Central memory CD8-positive, alpha-beta T cell (primary cell): Measurements from ENCODE around the gene ZFP36L1.

Experiments used
- ATAC-seq: fragments of 150-1000 bp; cut with Tn5 transposase; replicated peaks from 2 replicates; pipeline ENCODE4 v1.10.0; 2022; ENCODE audit warnings: mild to moderate bottlenecking, moderate FRiP score, moderate number of reproducible peaks; ENCODE audit not compliant: poor library complexity, severe bottlenecking; ENCODE audit errors: extremely low read depth
- DNase-seq, 2 donors: peaks; one replicate each; pipeline ENCODE4 v3.0.0; 2021; ENCODE audit warnings: low spot score in 2 of 2
- H3K27ac Mint-ChIP-seq: one replicate; pipeline ENCODE4 v1.8.0; 2022; ENCODE audit warnings: low read depth, mild to moderate bottlenecking, moderate library complexity, mixed read lengths
- H3K27me3 Mint-ChIP-seq: one replicate; pipeline ENCODE4 v1.8.0; 2022; ENCODE audit warnings: mixed read lengths
- H3K36me3 Mint-ChIP-seq: one replicate; pipeline ENCODE4 v1.8.0; 2022; ENCODE audit warnings: mild to moderate bottlenecking, moderate library complexity, mixed read lengths; ENCODE audit not compliant: insufficient read depth
- H3K4me1 Mint-ChIP-seq: one replicate; pipeline ENCODE4 v1.8.0; 2022; ENCODE audit warnings: mixed read lengths
- H3K4me3 Mint-ChIP-seq: one replicate; pipeline ENCODE4 v1.8.0; 2022; ENCODE audit warnings: mild to moderate bottlenecking, moderate library complexity, mixed read lengths
- H3K9me3 Mint-ChIP-seq: one replicate; pipeline ENCODE4 v1.8.0; 2022; ENCODE audit warnings: mixed read lengths

The ZFP36L1 gene

DNA sequence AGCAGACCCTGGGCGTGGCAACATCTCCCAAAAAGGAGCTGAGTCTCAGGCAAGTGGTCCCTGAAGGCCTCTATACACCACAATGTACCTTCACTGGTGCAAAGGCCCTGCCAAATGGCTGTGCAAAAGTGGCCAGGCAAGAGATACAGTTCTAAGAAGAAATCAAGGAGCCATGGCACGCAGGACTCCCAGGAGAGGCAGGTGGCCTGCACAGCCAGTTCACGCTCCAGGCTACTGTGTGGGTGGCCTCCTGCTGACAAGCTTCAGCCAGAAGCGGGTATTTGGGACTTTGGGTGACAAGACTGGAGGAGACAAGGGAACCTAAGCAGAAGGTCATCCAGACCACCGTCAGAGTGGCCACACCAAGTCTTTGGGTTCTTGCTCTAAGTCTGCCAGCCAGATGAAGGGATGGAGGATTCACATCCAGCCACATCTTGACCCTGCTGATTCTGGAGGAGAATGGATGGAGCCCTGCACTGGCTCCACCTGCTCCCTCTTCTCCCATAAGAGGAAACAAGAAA, 20.5 kb upstream of the ZFP36L1 start:
- H3K9me3 Mint-ChIP-seq: no peaks in the 10 kb centered on the region
- peaks cover 11% of the 10 kb centered on the region for H3K36me3 Mint-ChIP-seq
- no peak for ATAC-seq
- no peaks in the 10 kb centered on the region for H3K27me3 Mint-ChIP-seq
- H3K27ac Mint-ChIP-seq: peak overlapping the region; percentile 90
- peak overlapping the region; percentile 78 for H3K4me3 Mint-ChIP-seq
- no peak for DNase-seq
- peaks cover 64% of the 10 kb centered on the region for H3K4me1 Mint-ChIP-seq

DNA sequence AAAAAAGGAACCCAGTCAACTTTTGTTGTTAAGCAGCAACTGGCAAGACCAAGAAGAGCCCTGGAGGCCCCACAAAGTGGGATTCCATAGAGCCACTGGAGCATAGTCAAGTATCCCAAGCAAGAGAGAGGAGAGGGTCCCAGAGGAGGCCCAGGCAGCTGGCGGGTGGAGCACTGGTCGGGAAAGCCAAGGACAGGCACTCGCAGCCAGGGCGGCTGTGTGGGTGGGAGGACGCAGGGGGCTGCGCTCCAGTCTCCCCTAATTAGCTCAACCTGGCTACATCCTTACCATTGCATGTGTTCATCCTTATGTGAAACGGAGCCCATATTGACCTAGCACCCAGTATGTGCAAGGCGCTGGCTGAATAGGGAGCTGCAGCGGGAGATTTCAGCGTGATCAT, 18.3 kb upstream of the ZFP36L1 start:
- no peak for DNase-seq
- Mint-ChIP-seq H3K4me1 (peaks cover 64% of the 10 kb centered on the region), H3K4me3 (no peak overlapping the region), H3K36me3 (peaks cover 6% of the 10 kb centered on the region), H3K27ac (peak overlapping the region; percentile 90), H3K27me3 (no peaks in the 10 kb centered on the region), H3K9me3 (no peaks in the 10 kb centered on the region)
- no peak for ATAC-seq

GRCh38 chr14:68810173-68811153, 17.6 kb upstream of the ZFP36L1 start:
- Mint-ChIP-seq H3K9me3 (no peaks in the 10 kb centered on the region), H3K4me3 (no peak overlapping the region), H3K27ac (peak overlapping the region; percentile 90), H3K27me3 (no peaks in the 10 kb centered on the region), H3K4me1 (peaks cover 58% of the 10 kb centered on the region), H3K36me3 (peaks cover 2% of the 10 kb centered on the region)
- no peak for DNase-seq
- no peak for ATAC-seq

DNA sequence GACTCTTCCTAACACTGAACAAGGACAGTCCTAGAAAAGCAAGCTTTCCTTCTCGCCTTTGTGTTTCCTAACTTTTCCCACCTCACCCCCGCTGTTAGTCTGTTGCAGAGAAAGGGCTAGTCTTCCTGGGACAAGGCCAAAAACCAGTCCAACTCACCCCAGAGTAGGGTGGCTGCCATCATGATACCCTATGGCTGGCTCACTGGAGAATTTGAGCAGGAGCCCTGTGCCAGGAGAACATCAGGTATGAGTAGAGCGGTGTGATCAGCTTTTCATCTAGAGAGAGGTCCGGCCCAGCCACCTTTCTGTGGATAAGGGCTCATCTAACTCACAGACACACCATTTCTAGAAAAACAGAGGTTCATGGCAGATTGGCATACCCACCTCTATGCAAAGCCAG, 16.7 kb upstream of the ZFP36L1 start:
- Mint-ChIP-seq H3K27me3 (no peaks in the 10 kb centered on the region), H3K4me1 (peaks cover 51% of the 10 kb centered on the region), H3K4me3 (no peak overlapping the region), H3K9me3 (no peaks in the 10 kb centered on the region), H3K27ac (peak overlapping the region; percentile 79), H3K36me3 (no peaks in the 10 kb centered on the region)
- ATAC-seq (no peak), DNase-seq (no peak)

GRCh38 chr14:68808696-68809480, 16.0 kb upstream of the ZFP36L1 start:
- Mint-ChIP-seq H3K27ac (peak overlapping the region; percentile 79), H3K9me3 (no peaks in the 10 kb centered on the region), H3K36me3 (no peaks in the 10 kb centered on the region), H3K4me3 (no peak overlapping the region), H3K4me1 (peaks cover 44% of the 10 kb centered on the region), H3K27me3 (no peaks in the 10 kb centered on the region)
- ATAC-seq: no peak
- no peak for DNase-seq

DNA sequence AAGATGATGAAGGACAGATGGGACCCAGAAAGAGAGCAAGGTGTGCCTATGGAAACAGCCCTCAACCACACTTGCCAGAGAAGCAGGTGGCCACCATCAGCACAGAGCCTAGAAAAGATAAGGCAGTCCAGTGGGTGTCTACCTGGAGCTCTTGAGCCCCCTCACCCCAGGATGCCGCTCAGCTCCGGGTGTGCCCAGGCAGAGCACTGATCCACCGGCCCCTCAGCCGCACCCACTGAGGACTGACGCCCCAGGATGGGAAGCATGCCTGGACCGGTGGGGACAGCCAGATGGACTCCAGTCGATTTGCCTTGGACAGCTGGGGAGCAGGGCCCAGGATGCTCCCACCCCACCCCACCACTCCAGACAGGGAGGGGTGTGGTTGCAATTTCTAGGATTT, 15.1 kb upstream of the ZFP36L1 start:
- Mint-ChIP-seq H3K4me1 (peaks cover 35% of the 10 kb centered on the region), H3K4me3 (no peak overlapping the region), H3K27me3 (no peaks in the 10 kb centered on the region), H3K36me3 (no peaks in the 10 kb centered on the region), H3K9me3 (no peaks in the 10 kb centered on the region), H3K27ac (peak overlapping the region; percentile 89)
- DNase-seq (no peak), ATAC-seq (no peak)

- no peak overlapping the region for H3K4me3 Mint-ChIP-seq
- ATAC-seq (no peak), DNase-seq (no peak)
- no peaks in the 10 kb centered on the region for H3K27me3 Mint-ChIP-seq
- peak overlapping the region; percentile 89 for H3K27ac Mint-ChIP-seq
- H3K36me3 Mint-ChIP-seq: no peaks in the 10 kb centered on the region
- H3K4me1 Mint-ChIP-seq: peaks cover 29% of the 10 kb centered on the region
- peaks cover 1% of the 10 kb centered on the region for H3K9me3 Mint-ChIP-seq
Observed at GRCh38 chr14:68807148-68807600, 14.3 kb upstream of the ZFP36L1 start.

- no peaks in the 10 kb centered on the region for H3K27me3 Mint-ChIP-seq
- H3K4me1 Mint-ChIP-seq: peaks cover 29% of the 10 kb centered on the region
- peaks cover 6% of the 10 kb centered on the region for H3K9me3 Mint-ChIP-seq
- H3K4me3 Mint-ChIP-seq: no peak overlapping the region
- peak; percentile 32 for ATAC-seq
- no peaks in the 10 kb centered on the region for H3K36me3 Mint-ChIP-seq
- peak overlapping the region; percentile 89 for H3K27ac Mint-ChIP-seq
- no peak for DNase-seq
Observed at GRCh38 chr14:68806526-68807147, 13.8 kb upstream of the ZFP36L1 start.

GRCh38 chr14:68805414-68805813, 12.5 kb upstream of the ZFP36L1 start:
- Mint-ChIP-seq H3K9me3 (peaks cover 9% of the 10 kb centered on the region), H3K27me3 (no peaks in the 10 kb centered on the region), H3K36me3 (no peaks in the 10 kb centered on the region), H3K4me1 (peaks cover 23% of the 10 kb centered on the region), H3K4me3 (no peak overlapping the region), H3K27ac (no peak overlapping the region)
- DNase-seq (no peak), ATAC-seq (no peak)

DNA sequence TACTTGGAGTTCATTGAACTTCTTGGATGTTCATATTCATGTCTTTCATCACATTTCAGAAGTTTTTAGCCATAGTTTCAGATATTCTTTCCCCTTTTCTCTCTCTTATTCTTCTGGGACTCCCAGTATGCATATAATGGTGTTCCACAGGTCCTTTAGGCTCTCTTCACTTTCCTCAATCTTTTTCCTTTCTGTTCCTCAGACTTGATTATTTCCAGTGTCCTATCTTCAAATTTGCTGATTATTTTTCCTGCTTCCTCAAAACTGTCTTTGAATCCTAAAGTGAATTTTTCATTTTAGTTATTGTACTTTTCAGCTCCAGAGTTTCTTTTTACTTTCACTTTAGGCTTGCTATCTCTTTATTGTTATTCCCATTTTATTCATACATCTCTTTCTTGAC, 8.8 kb upstream of the ZFP36L1 start:
- ATAC-seq (no peak), DNase-seq (no peak)
- Mint-ChIP-seq H3K4me3 (no peak overlapping the region), H3K27ac (no peak overlapping the region), H3K36me3 (peaks cover 5% of the 10 kb centered on the region), H3K9me3 (peaks cover 9% of the 10 kb centered on the region), H3K4me1 (peaks cover 11% of the 10 kb centered on the region), H3K27me3 (no peaks in the 10 kb centered on the region)

DNA sequence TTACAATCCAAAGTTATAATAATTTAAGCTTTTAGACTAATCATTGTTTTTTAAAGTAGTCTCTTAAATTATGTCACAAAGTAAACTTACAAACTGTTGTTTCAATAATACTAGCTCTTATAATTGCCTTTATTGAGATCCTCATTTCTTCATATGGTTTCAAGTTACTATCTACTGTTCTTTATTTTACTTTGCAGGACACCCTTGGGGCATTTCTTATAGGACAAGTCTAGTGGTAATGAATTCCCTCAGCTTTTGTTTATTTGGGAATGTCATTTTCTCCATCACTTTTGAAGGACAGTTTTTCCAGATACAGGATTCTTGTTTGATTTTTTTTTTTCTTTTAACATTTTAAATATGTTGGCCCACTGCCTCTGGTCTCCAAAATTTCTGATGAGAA, 8.1 kb upstream of the ZFP36L1 start:
- Mint-ChIP-seq H3K4me3 (no peak overlapping the region), H3K27me3 (no peaks in the 10 kb centered on the region), H3K9me3 (peaks cover 9% of the 10 kb centered on the region), H3K4me1 (peaks cover 17% of the 10 kb centered on the region), H3K36me3 (peaks cover 11% of the 10 kb centered on the region), H3K27ac (no peak overlapping the region)
- no peak for DNase-seq
- ATAC-seq: no peak

- peaks cover 9% of the 10 kb centered on the region for H3K9me3 Mint-ChIP-seq
- H3K4me1 Mint-ChIP-seq: peaks cover 18% of the 10 kb centered on the region
- DNase-seq (no peak), ATAC-seq (no peak)
- H3K27me3 Mint-ChIP-seq: no peaks in the 10 kb centered on the region
- no peak overlapping the region for H3K27ac Mint-ChIP-seq
- H3K36me3 Mint-ChIP-seq: peaks cover 17% of the 10 kb centered on the region
- no peak overlapping the region for H3K4me3 Mint-ChIP-seq
Observed at GRCh38 chr14:68800390-68800789, 7.5 kb upstream of the ZFP36L1 start.
